Activated T-helper 2 cell treated with anti-CD3 and anti-CD28 coated beads, Interferon-gamma antibody, Interleukin-2, Interleukin-4, amounts not matched to agents 10 μg/mL and 5 μg/mL and 100 μg/mL, durations not matched to agents 14 hours and 24 hours and 36 hours (primary cell): ENCODE measurements around the gene MRTO4. TPM values are rescaled to one million over a fixed set of nuclear protein-coding genes. Genes with fewer than 3 reads are reported as not detected.
"Not testable (repeated sequence)": the region's sequence is repeated elsewhere in the genome, so short reads cannot be mapped to it uniquely, and the experiment has no call there.

ENCODE experiments used
- DNase-seq: peaks from one replicate; pipeline ENCODE4 v3.0.0; 2021; ENCODE audit warnings: low spot score
- H3K27ac Mint-ChIP-seq: one replicate; pipeline ENCODE4 v1.8.0; 2021; ENCODE audit warnings: mixed read lengths
- H3K27me3 Mint-ChIP-seq: one replicate; pipeline ENCODE4 v1.8.0; 2021; ENCODE audit warnings: low read depth, mixed read lengths
- H3K36me3 Mint-ChIP-seq: one replicate; pipeline ENCODE4 v1.8.0; 2021; ENCODE audit warnings: low read depth, mixed read lengths
- H3K4me1 Mint-ChIP-seq: one replicate; pipeline ENCODE4 v1.8.0; 2021; ENCODE audit warnings: low read depth, mixed read lengths
- H3K4me3 Mint-ChIP-seq: one replicate; pipeline ENCODE4 v1.8.0; 2021; ENCODE audit warnings: low read depth, mild to moderate bottlenecking, moderate library complexity, mixed read lengths
- H3K9me3 Mint-ChIP-seq: one replicate; pipeline ENCODE4 v1.8.0; 2021; ENCODE audit warnings: mixed read lengths
- intact Hi-C: fragments of 100-400 bp; cut with micrococcal nuclease; formaldehyde crosslinking; loops from one replicate; pipeline ENCODE4 v1.15.1; 2023
- total RNA-seq: library from RNA; stranded (reverse); gene quantifications from 2 replicates; pipeline ENCODE4 v1.2.3, GENCODE V29; 2022

The MRTO4 gene
- total RNA-seq, 1 donor from 2014 or later, result 113 TPM

GRCh38 chr1:19262744-19263143, 11.1 kb downstream of the MRTO4 start:
- DNase-seq, result no peak
- H3K4me3 Mint-ChIP-seq, result no peak overlapping the region
- intact Hi-C loops, result no loop called here
- no peaks in the 10 kb centered on the region for H3K9me3 Mint-ChIP-seq
- H3K4me1 Mint-ChIP-seq, result no peaks in the 10 kb centered on the region
- H3K27ac Mint-ChIP-seq, result no peak overlapping the region
- H3K36me3 Mint-ChIP-seq, result peaks cover 30% of the 10 kb centered on the region
- H3K27me3 Mint-ChIP-seq, result no peaks in the 10 kb centered on the region

DNA sequence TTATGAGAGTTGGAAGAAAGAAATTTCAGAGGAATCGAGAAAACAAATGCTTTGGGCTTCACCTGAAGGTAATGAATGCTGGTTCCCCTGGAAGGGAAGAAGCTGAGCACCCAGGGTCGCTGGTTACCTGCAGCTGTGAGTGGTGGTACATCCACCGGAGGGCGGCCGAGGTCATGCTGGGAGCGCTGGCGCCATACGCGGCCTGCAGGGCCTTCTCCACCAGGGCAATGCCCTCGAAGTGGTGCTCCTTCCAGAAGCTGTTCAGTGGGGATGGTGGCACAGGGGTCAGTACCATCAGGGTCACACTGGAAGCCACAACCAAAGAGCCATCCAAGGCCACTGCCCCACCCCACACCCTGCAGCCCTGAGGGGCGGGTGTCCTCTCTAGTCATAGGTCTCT, 16.8 kb downstream of the MRTO4 start:
- Mint-ChIP-seq H3K9me3 (no peaks in the 10 kb centered on the region), H3K27ac (no peak overlapping the region), H3K36me3 (peaks cover 4% of the 10 kb centered on the region), H3K4me1 (no peaks in the 10 kb centered on the region), H3K27me3 (peaks cover 6% of the 10 kb centered on the region), H3K4me3 (no peak overlapping the region)
- intact Hi-C loops, result no loop called here
- DNase-seq, result no peak

DNA sequence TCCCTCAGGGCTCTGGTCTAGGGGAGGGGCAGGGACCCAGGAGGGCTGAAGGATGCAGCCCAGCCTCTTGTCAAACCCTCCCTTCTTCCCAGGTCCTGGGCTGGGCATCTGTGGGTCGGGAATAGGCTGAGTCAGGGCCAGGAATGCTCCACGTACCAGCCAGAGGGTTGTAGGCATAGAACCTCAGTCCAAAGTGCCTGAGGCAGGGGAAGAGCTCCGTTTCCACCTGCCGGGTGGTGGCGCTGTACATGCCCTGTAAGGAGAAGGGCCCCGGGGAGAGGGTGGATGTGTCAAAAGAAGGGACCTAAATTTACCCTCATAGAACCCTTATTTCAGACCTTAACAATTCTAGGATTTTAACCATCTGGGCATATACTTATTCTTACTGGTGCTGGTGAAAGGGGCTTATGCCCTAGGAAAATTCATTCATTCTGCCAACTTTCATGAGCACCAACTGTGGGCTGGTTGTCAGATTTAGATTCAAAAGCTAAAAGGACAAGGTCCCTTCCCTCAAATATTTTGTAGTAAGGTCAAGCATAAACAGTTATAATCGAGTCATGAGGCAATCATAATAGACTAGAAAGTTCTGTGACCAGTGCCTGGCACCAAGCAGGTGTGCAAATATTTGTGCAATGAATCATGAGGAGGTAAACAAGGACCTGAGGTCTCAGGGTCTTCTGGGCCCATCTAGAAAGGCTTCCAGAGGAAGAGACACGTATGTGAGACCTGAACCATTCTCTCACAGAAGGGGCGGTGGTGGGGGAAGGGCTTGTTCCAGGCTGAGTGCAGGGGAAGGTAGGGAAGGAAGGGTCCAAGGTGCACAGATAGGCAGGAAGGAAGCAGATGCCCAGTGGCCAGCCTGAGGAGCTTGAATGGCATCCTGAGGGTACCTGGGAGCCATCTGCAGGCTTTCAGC, 18.1 kb downstream of the MRTO4 start:
- intact Hi-C loops, H3K27me3 Mint-ChIP-seq, H3K9me3 Mint-ChIP-seq, H3K27ac Mint-ChIP-seq, H3K4me3 Mint-ChIP-seq, H3K36me3 Mint-ChIP-seq, DNase-seq, H3K4me1 Mint-ChIP-seq: not testable (repeated sequence)

- H3K27me3 Mint-ChIP-seq, H3K36me3 Mint-ChIP-seq, H3K4me1 Mint-ChIP-seq, H3K4me3 Mint-ChIP-seq, H3K27ac Mint-ChIP-seq, H3K9me3 Mint-ChIP-seq, DNase-seq, intact Hi-C loops: not testable (repeated sequence)
These were observed 18.7 kb downstream of the MRTO4 start for GRCh38 chr1:19270343-19270730.

DNA sequence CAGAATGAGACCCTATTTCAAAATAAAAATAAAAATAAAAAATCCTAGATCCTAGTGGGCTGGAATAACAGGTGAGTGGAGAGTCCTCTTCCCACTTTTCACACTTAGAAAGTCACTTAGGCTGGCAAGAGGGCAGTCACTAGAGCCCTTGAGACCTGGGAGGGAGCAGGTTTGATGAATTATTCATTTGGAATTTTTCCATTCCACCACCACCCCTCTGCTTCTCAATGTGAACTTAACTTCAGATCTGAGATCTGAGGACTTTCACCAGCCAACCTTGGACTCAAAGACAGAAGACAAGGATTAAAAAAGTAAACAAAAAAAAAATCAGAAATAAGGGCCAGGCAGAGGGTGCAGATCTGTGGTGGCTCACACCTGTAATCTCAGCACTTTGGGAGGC, 20.5 kb downstream of the MRTO4 start:
- no peak for DNase-seq
- Mint-ChIP-seq H3K36me3 (peaks cover 6% of the 10 kb centered on the region), H3K9me3 (peaks cover 9% of the 10 kb centered on the region), H3K27ac (no peak overlapping the region), H3K4me3 (no peak overlapping the region), H3K27me3 (peaks cover 9% of the 10 kb centered on the region), H3K4me1 (no peaks in the 10 kb centered on the region)
- intact Hi-C loops, result no loop called here

DNA sequence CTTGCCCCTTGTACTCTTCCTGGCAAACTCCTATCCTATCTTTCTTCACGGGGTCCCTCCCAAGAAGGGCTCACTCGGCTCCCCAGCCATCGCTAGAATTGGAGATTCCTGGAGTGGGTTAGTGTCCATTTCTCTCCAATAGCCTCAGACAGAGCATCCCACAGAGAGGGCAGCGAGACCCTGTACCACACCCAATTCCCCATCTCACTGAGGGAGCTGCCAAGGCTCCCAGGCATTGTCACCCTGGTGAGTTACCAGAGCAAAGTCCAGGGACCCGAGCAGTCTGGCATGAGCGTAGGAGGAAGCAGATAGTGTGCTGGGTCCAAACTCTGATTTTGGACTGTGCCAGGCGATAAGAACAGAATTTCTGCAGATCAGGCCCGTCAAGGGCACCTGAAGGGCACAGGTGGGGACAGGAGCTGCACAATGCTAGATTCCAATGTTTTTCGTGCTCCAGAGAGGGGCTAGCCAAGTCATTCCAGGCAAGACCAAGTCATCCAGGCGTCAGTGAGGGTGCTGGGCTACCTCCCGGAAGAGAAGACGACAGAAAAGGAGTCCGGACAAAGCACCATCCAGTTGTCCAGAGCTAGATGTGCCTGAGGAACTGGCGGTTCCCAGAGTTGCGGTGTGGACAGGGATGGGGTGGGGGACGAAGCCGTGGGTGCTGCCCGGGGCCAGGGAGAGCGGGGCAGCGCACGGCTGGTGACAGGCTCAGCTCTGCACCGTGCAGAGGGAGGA, 21.7 kb downstream of the MRTO4 start:
- no peak for DNase-seq
- H3K36me3 Mint-ChIP-seq, result peaks cover 6% of the 10 kb centered on the region
- H3K4me1 Mint-ChIP-seq, result no peaks in the 10 kb centered on the region
- H3K4me3 Mint-ChIP-seq, result no peak overlapping the region
- peaks cover 9% of the 10 kb centered on the region for H3K9me3 Mint-ChIP-seq
- intact Hi-C loops, result no loop called here
- no peak overlapping the region for H3K27ac Mint-ChIP-seq
- H3K27me3 Mint-ChIP-seq, result peaks cover 9% of the 10 kb centered on the region

GRCh38 chr1:19273844-19274531, 22.4 kb downstream of the MRTO4 start:
- H3K36me3 Mint-ChIP-seq, intact Hi-C loops, H3K9me3 Mint-ChIP-seq, H3K4me3 Mint-ChIP-seq, DNase-seq, H3K27me3 Mint-ChIP-seq, H3K27ac Mint-ChIP-seq, H3K4me1 Mint-ChIP-seq: not testable (repeated sequence)

- Mint-ChIP-seq H3K4me1 (no peaks in the 10 kb centered on the region), H3K27me3 (peaks cover 9% of the 10 kb centered on the region), H3K27ac (no peak overlapping the region), H3K36me3 (peaks cover 6% of the 10 kb centered on the region), H3K9me3 (peaks cover 9% of the 10 kb centered on the region), H3K4me3 (no peak overlapping the region)
- intact Hi-C loops, result no loop called here
- no peak for DNase-seq
These were observed 23.0 kb downstream of the MRTO4 start for GRCh38 chr1:19274636-19275035.

GRCh38 chr1:19283891-19284290, 32.3 kb downstream of the MRTO4 start:
- Mint-ChIP-seq H3K36me3 (no peaks in the 10 kb centered on the region), H3K27me3 (no peaks in the 10 kb centered on the region), H3K4me1 (no peaks in the 10 kb centered on the region), H3K4me3 (no peak overlapping the region), H3K27ac (no peak overlapping the region), H3K9me3 (no peaks in the 10 kb centered on the region)
- intact Hi-C loops, result no loop called here
- DNase-seq, result no peak

GRCh38 chr1:19284881-19285280, 33.3 kb downstream of the MRTO4 start:
- H3K27me3 Mint-ChIP-seq, result peaks cover 4% of the 10 kb centered on the region
- intact Hi-C loops, result no loop called here
- H3K4me3 Mint-ChIP-seq, result no peak overlapping the region
- no peak for DNase-seq
- H3K36me3 Mint-ChIP-seq, result peaks cover 5% of the 10 kb centered on the region
- H3K27ac Mint-ChIP-seq, result no peak overlapping the region
- H3K4me1 Mint-ChIP-seq, result peaks cover 3% of the 10 kb centered on the region
- H3K9me3 Mint-ChIP-seq, result no peaks in the 10 kb centered on the region

GRCh38 chr1:19285366-19285765, 33.8 kb downstream of the MRTO4 start:
- H3K4me1 Mint-ChIP-seq, H3K36me3 Mint-ChIP-seq, H3K9me3 Mint-ChIP-seq, H3K27ac Mint-ChIP-seq, DNase-seq, intact Hi-C loops, H3K27me3 Mint-ChIP-seq, H3K4me3 Mint-ChIP-seq: not testable (repeated sequence)

DNA sequence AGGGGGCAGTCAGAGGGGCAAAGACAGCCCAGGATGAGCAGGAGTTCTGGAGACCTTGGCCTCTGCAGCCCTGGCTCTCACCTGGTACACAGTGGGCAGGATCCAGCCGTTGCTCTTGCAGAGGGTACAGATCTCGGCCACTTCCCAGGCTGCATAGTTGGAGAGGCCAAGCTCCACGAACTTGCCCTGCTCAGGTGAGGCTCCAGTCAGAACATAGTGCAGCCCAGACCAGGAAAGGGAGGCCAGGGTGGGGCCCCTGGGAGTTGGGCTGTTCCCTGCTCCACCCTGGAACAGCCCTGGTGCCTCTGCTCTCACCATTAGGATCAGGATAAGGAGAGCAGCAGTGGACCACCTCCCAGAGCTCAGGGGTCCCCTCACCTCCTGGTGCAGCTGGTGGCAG, 34.2 kb downstream of the MRTO4 start:
- H3K4me1 Mint-ChIP-seq, H3K4me3 Mint-ChIP-seq, H3K27ac Mint-ChIP-seq, intact Hi-C loops, DNase-seq, H3K9me3 Mint-ChIP-seq, H3K27me3 Mint-ChIP-seq, H3K36me3 Mint-ChIP-seq: not testable (repeated sequence)
